OCI-LY7 (cell line): Measurements from ENCODE around the gene CNTN5.

Experiments
- EZH2phosphoT487 ChIP-seq: fragments of 200-600 bp; sonication (generic); IDR thresholded peaks from 2 replicates; pipeline ENCODE4 v1.6.1; 2018; ENCODE audit warnings: low read depth, borderline replicate concordance, mild to moderate bottlenecking, mixed run types, antibody characterized with exemption, low read length, moderate library complexity, mixed read lengths
- TF ChIP-seq, protein P1 (sequence below): fragments of 200-600 bp; sonication (generic); conservative IDR thresholded peaks from 2 replicates; pipeline ENCODE4 v1.5.1; 2014; ENCODE audit warnings: mild to moderate bottlenecking, antibody characterized with exemption, low read length, moderate library complexity, mixed read lengths

DNA sequence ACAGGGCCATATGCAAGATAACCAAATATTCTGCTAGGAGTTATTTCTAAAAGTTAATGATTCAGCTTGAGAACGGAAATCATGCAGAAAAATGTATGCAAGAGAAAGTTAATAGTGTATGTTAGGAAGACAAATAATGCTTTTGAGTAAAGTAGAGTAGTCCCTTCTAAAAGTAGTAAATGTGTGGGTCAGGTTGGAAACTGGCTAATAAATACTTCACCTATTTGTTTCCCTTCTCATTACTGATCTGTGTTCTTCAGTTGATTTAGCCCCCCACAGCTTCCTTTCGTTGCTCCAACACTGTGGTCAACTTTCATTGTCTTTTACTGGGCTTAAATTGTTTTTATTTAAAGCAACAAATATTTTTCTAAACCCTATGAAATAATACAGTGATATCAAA, 444.2 kb downstream of the CNTN5 start:
- TF ChIP-seq, protein P1, sequence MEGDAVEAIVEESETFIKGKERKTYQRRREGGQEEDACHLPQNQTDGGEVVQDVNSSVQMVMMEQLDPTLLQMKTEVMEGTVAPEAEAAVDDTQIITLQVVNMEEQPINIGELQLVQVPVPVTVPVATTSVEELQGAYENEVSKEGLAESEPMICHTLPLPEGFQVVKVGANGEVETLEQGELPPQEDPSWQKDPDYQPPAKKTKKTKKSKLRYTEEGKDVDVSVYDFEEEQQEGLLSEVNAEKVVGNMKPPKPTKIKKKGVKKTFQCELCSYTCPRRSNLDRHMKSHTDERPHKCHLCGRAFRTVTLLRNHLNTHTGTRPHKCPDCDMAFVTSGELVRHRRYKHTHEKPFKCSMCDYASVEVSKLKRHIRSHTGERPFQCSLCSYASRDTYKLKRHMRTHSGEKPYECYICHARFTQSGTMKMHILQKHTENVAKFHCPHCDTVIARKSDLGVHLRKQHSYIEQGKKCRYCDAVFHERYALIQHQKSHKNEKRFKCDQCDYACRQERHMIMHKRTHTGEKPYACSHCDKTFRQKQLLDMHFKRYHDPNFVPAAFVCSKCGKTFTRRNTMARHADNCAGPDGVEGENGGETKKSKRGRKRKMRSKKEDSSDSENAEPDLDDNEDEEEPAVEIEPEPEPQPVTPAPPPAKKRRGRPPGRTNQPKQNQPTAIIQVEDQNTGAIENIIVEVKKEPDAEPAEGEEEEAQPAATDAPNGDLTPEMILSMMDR, result no peak
- no peak for TF ChIP-seq EZH2phosphoT487
